Measurements from ENCODE around the gene ACTR3. TPM values are rescaled to one million over a fixed set of nuclear protein-coding genes. Genes with fewer than 3 reads are reported as not detected.

ACTR3 gene
- total RNA-seq, 1 donor from 2014 or later, result 45.4 TPM

DNA sequence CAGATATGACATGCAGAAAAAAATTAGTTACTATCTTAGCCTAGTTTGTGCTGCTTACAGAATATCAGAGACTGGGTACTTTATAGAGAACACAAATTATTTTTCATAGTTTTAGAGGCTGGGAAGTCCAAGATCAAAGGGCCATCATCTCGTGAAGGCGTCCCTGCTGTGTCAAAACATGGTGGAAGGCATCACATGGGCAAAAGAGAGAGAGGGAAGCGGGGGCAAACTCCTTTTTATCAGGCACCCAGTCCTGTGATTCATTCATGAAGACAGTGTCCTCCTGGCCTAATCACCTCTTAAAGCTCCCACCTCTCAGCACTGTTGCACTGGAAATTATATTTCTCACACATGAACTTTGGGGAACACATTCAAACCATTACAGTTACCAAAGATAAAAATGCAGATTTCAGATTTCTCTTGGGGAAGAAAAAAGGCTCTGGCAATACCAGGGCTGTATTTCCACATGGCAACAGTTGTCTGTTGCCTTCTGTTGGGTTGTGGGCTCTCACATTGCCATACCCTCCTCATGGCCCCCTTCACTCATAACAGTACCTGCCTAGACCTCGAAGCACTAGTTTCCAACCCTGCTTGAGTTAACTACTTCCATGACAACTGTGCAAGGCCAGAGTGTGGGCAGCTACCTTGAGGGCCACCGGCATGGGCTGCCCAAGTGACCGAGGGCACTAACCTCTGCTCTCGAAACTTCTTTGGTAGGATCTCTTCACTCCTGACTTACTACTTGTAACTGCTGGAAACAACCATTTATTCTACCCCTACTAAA, 2.7 kb upstream of the ACTR3 start:
- no peaks in the 10 kb centered on the region for H3K27me3 ChIP-seq
- no peaks in the 10 kb centered on the region for H3K36me3 ChIP-seq
- TF ChIP-seq, protein P1, sequence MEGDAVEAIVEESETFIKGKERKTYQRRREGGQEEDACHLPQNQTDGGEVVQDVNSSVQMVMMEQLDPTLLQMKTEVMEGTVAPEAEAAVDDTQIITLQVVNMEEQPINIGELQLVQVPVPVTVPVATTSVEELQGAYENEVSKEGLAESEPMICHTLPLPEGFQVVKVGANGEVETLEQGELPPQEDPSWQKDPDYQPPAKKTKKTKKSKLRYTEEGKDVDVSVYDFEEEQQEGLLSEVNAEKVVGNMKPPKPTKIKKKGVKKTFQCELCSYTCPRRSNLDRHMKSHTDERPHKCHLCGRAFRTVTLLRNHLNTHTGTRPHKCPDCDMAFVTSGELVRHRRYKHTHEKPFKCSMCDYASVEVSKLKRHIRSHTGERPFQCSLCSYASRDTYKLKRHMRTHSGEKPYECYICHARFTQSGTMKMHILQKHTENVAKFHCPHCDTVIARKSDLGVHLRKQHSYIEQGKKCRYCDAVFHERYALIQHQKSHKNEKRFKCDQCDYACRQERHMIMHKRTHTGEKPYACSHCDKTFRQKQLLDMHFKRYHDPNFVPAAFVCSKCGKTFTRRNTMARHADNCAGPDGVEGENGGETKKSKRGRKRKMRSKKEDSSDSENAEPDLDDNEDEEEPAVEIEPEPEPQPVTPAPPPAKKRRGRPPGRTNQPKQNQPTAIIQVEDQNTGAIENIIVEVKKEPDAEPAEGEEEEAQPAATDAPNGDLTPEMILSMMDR (IDR thresholded peaks at IDR 0.05), result no peak
- peaks cover 0 to 7% of the 10 kb centered on the region in 2 donors for H3K4me1 ChIP-seq
- DNase-seq (ENCODE audit: low spot score in 2 of 2), result no peak
- H3K4me3 ChIP-seq, result no peak overlapping the region
- no peaks in the 10 kb centered on the region for H3K9me3 ChIP-seq
- peak overlapping the region in 1 of 2 donors; percentile 21 for H3K27ac ChIP-seq
- intact Hi-C loops (cut with DNase I), result no loop called here

DNA sequence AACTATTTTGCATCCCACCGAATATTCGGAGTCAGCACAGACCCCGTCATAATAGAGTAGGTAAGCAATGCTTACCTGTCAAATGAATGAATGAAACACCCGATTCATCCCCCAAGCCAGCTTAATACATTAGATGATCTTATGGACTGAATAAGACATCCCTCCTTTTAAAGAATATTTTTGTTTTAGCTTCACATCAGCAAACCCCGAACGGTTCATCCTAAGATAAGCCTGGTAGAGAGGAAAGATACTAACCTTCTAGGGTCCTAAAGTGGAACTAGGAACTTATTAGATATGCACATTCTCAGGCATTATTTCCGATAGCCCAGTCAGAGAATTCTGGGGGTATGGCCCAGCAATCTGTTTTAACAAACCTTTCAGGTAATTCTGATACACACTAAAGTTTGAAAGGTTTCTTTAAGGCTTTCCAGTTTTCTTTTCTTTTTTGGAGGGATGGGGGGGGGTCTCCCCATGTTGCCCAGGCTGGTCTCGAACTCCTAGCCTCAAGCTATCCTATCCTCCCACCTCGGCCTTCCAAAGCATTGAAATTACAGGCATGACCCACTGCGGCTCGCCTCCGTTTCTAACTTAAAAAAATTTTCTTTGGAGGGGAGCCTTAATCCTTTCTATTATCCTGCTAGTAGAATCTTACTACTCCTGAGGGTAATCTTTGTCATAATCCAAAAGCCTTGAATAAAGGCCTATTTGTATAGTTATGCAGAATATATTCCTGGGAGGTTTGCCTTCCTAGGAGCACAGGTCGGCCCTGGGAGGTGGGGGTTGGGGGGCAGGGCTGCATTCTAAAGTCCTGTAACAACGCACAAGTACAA, 1.0 kb upstream of the ACTR3 start:
- H3K27me3 ChIP-seq, result no peaks in the 10 kb centered on the region
- TF ChIP-seq, protein P1 (IDR thresholded peaks at IDR 0.05), result no peak
- DNase-seq (ENCODE audit: low spot score in 2 of 2), result no peak
- intact Hi-C loops (cut with DNase I), result no loop called here
- peak overlapping the region; percentile 94 to 95 for H3K4me3 ChIP-seq
- H3K36me3 ChIP-seq, result no peaks in the 10 kb centered on the region
- H3K9me3 ChIP-seq, result no peaks in the 10 kb centered on the region
- peak overlapping the region; percentile 99 to 100 for H3K27ac ChIP-seq
- peaks cover 0 to 23% of the 10 kb centered on the region in 2 donors for H3K4me1 ChIP-seq

DNA sequence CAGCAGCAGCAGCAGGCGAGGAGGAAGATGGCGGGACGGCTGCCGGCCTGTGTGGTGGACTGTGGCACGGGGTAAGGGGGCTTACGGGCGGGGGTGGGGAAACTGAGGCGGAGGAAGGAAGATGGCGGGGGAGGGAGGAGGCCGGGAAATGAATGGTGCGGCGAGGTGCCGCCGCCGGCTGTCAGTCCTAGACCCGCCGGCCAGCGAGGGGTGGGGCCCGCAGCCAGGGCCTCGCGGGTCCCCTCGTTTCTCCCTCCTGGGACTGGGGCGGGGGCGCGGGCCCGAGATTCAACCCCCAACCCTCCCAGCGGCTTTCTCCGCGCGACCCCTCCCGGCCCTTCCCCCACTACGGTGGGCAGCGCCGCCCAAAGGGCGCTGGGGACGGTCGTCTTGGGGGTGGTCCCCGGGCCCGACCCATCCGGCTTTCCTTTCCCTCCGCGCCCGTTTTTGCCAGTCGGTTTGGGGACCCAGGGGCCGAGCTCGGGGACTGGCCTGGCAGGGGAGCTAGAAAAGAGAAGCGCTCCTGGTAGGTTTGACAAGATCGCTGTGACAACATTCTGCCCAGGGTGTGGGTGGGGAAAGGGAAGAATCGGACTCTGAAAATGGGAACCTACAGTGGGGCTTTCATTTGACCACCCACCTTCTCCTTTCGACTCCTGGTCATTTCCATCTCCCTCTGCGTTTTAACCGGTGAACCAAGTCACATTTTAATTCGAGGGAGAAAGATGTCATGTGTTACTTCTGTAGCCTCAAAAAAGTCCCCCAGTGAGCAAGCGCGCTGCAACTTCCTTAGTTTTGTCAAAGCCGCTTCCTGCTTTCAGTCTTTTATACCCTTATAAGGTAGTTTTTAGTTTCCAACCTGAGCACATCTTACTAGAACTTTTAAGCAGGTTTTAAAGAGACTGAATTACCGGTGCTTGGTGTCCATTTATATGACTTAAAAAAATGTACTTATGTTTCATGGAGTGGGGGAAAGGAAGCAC, 655 bp downstream of the ACTR3 start:
- H3K4me1 ChIP-seq, result peaks cover 0 to 36% of the 10 kb centered on the region in 2 donors
- H3K27ac ChIP-seq, result peak overlapping the region; percentile 99 to 100
- H3K36me3 ChIP-seq, result no peaks in the 10 kb centered on the region
- H3K4me3 ChIP-seq, result peak overlapping the region; percentile 94 to 95
- TF ChIP-seq, protein P1 (IDR thresholded peaks at IDR 0.05), result peak in 2 of 3 experiments; percentile 3 to 7
- DNase-seq (ENCODE audit: low spot score in 2 of 2), result peak; percentile 50 to 85
- no peaks in the 10 kb centered on the region for H3K27me3 ChIP-seq
- intact Hi-C loops (cut with DNase I), result loop anchor here (1.0 to 10.0 kb wide), 2 partner anchors 134 to 654 kb away; partner anchors contain the start of gene SLC35F5
- no peaks in the 10 kb centered on the region for H3K9me3 ChIP-seq

DNA sequence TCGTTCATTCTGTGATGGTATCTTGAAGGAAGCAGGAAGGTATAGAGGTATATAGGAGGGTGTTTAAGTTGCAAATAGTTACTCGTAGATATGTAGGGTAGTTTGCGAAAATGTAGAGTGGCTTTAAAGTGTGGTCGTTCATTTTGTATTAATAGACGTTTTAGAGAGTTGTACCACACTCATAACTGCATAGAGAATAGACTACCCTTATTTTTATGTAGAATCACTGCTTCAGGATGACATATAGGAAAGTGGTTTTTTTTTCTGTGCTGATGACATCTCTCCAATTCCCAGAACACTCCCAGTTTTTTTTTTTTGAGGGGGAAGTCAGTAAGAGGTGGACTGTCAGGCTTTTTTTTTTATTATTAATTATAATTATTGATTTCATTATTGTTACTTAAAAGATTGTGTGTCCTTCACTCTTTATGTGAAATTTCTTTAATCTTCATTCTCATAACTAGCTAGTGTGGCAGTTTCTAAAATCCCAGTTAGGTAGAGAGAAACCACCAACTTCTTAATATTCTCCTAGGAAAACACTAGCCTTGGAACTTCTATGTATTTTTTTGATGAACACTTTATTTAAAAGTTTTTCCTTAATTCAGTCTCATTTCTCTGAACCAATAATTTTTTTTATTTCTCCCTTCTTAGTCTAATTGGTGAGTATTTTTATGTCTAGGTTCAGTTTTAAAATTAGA, 1.5 kb downstream of the ACTR3 start:
- no peak for DNase-seq (ENCODE audit: low spot score in 2 of 2)
- Histone ChIP-seq H3K4me1 (peaks cover 2 to 45% of the 10 kb centered on the region in 2 donors), H3K36me3 (no peaks in the 10 kb centered on the region), H3K9me3 (no peaks in the 10 kb centered on the region), H3K27ac (peak overlapping the region; percentile 99 to 100), H3K4me3 (peak overlapping the region; percentile 94 to 95), H3K27me3 (no peaks in the 10 kb centered on the region)
- intact Hi-C loops (cut with DNase I), result loop anchor here (10.0 kb wide), 1 partner anchor 653 kb away; no protein-coding TSS in a partner anchor
- TF ChIP-seq, protein P1 (IDR thresholded peaks at IDR 0.05), result no peak

Measured in ascending aorta (tissue), 2 donors.